Thymus (tissue), 11 donors: Measurements from ENCODE around the gene RRBP1. TPM values are rescaled to one million over a fixed set of nuclear protein-coding genes. Genes with fewer than 3 reads are reported as not detected.

Source experiments
- DNase-seq, 9 donors: peaks; one replicate each; pipeline ENCODE4 v3.0.0-alpha.2; 2013; ENCODE audit warnings: low spot score in 9 of 9, low read depth in 6 of 9, missing footprints in 1 of 9
- H3K27ac ChIP-seq, 2 donors: one replicate each; pipeline ENCODE4 v1.5.1; 2013; ENCODE audit warnings: control low read depth in 1 of 2, low read depth in 1 of 2, low read length in 1 of 2, mild to moderate bottlenecking in 1 of 2, moderate library complexity in 1 of 2
- H3K27me3 ChIP-seq, 2 donors: one replicate each; pipeline ENCODE4 v1.5.1; 2013; ENCODE audit warnings: low read length in 1 of 2; ENCODE audit not compliant: control insufficient read depth in 2 of 2, insufficient read depth in 1 of 2
- H3K36me3 ChIP-seq, 2 donors: one replicate each; pipeline ENCODE4 v1.5.1; 2013; ENCODE audit warnings: low read length in 1 of 2, mild to moderate bottlenecking in 1 of 2, moderate library complexity in 1 of 2; ENCODE audit not compliant: control insufficient read depth in 2 of 2, insufficient read depth in 2 of 2
- H3K4me1 ChIP-seq, 2 donors: one replicate each; pipeline ENCODE4 v1.5.1; 2013; ENCODE audit warnings: low read length in 2 of 2; ENCODE audit not compliant: control insufficient read depth in 2 of 2, insufficient read depth in 2 of 2
- H3K4me3 ChIP-seq, 2 donors: one replicate each; pipeline ENCODE4 v1.5.1; 2013; ENCODE audit warnings: low read length in 2 of 2, control low read depth in 1 of 2, mild to moderate bottlenecking in 1 of 2
- H3K9me3 ChIP-seq, 2 donors: one replicate each; pipeline ENCODE4 v1.5.1; 2013; ENCODE audit warnings: low read length in 1 of 2, mild to moderate bottlenecking in 1 of 2; ENCODE audit not compliant: control insufficient read depth in 2 of 2, insufficient read depth in 1 of 2
- WGBS: extraction: QIAGEN DNeasy Blood & Tissue Kit; methylation state at CpG from one replicate; pipeline ENCODE4 v1.1.7; 2013; 5-methylcytosine and 5-hydroxymethylcytosine counted together
- polyA plus RNA-seq: library from polyadenylated mRNA; stranded (reverse); fragments of 200-250 nt; gene quantifications from one replicate; pipeline ENCODE4 v1.2.3, GENCODE V29; 2013
- total RNA-seq: library from RNA; stranded (reverse); fragments of 120-200 nt; gene quantifications from one replicate; pipeline ENCODE4 v1.2.4, GENCODE V29; 2013
- donor health status: healthy.

RRBP1 gene
- total and polyA plus RNA-seq, 2 donors, result 20.7 to 24.2 TPM

DNA sequence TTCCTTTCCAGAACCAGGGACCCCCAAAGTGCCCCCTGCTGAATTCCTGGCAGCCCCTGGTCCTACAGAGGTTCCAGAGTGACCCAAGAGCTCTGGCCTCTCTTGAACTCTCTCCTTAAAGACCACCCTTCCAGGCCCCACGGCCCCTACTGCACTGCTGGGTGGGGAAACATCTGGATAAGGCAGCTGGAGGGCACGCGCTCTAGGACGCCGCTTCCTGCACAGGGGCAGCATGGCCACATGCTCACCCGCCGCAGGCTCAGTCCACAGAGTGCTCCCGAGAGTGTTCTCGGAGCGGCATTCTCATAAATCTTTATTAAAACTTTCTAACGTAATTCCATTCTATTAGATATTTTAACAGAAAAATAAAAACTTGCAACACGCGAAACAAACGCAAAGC is 37.0 kb downstream of the RRBP1 start:
- no peaks in the 10 kb centered on the region for H3K9me3 ChIP-seq
- DNase-seq, result no peak
- WGBS, result 96% methylated on average over 14 of the region's 14 CpGs
- peaks cover 11 to 14% of the 10 kb centered on the region in 2 donors for H3K36me3 ChIP-seq
- peaks cover 7 to 44% of the 10 kb centered on the region in 2 donors for H3K4me1 ChIP-seq
- no peaks in the 10 kb centered on the region for H3K27me3 ChIP-seq
- H3K27ac ChIP-seq, result no peak overlapping the region
- no peak overlapping the region for H3K4me3 ChIP-seq

GRCh38 chr20:17644451-17644850 is 37.6 kb downstream of the RRBP1 start:
- DNase-seq, result no peak
- H3K4me1 ChIP-seq, result peaks cover 7 to 39% of the 10 kb centered on the region in 2 donors
- H3K9me3 ChIP-seq, result no peaks in the 10 kb centered on the region
- whole genome bisulfite sequencing, result 94% methylated on average over 13 of the region's 13 CpGs
- peaks cover 11 to 14% of the 10 kb centered on the region in 2 donors for H3K36me3 ChIP-seq
- no peak overlapping the region for H3K27ac ChIP-seq
- H3K27me3 ChIP-seq, result no peaks in the 10 kb centered on the region
- H3K4me3 ChIP-seq, result no peak overlapping the region

GRCh38 chr20:17643531-17644188 is 38.4 kb downstream of the RRBP1 start:
- WGBS, result 95% methylated on average over 10 of the region's 10 CpGs
- no peak for DNase-seq
- no peak overlapping the region for H3K4me3 ChIP-seq
- peaks cover 11 to 17% of the 10 kb centered on the region in 2 donors for H3K36me3 ChIP-seq
- no peaks in the 10 kb centered on the region for H3K9me3 ChIP-seq
- H3K27me3 ChIP-seq, result no peaks in the 10 kb centered on the region
- H3K27ac ChIP-seq, result no peak overlapping the region
- H3K4me1 ChIP-seq, result peaks cover under 1 to 31% of the 10 kb centered on the region in 2 donors

- no peak for DNase-seq
- peaks cover 11 to 21% of the 10 kb centered on the region in 2 donors for H3K36me3 ChIP-seq
- H3K9me3 ChIP-seq, result no peaks in the 10 kb centered on the region
- H3K27ac ChIP-seq, result no peak overlapping the region
- H3K4me1 ChIP-seq, result peaks cover 0 to 23% of the 10 kb centered on the region in 2 donors
- no peak overlapping the region for H3K4me3 ChIP-seq
- 94% methylated on average over 19 of the region's 19 CpGs for WGBS
- no peaks in the 10 kb centered on the region for H3K27me3 ChIP-seq
Observed at GRCh38 chr20:17642404-17643269, 39.4 kb downstream of the RRBP1 start.

GRCh38 chr20:17641993-17642392 is 40.0 kb downstream of the RRBP1 start:
- no peaks in the 10 kb centered on the region for H3K27me3 ChIP-seq
- H3K36me3 ChIP-seq, result peaks cover 11 to 26% of the 10 kb centered on the region in 2 donors
- H3K4me1 ChIP-seq, result peaks cover 0 to 17% of the 10 kb centered on the region in 2 donors
- WGBS, result 97% methylated on average over 11 of the region's 11 CpGs
- no peaks in the 10 kb centered on the region for H3K9me3 ChIP-seq
- DNase-seq, result no peak
- no peak overlapping the region for H3K27ac ChIP-seq
- H3K4me3 ChIP-seq, result no peak overlapping the region

DNA sequence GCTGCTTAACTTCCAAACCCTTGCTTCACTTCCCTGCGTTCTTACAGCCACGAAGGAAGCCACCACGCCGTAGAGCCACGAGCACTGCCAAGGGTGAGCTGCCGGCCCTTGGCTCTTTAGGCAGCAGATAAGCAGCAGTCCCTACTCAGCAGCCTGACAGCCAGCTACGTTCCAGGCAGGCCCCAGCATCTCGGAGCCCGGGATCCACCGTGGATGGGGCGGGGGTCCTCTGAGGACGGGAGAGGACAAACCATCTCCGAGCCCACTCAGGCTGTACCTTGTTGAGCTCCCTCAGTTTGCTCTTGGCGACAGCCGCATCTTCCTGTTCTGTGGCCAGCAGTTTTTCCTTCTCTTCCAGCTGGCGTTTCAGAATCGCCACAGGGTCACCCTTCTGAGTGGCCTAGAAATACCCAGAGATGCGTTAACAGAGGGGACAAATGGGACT is 40.5 kb downstream of the RRBP1 start:
- Histone ChIP-seq H3K4me1 (peaks cover 0 to 16% of the 10 kb centered on the region in 2 donors), H3K36me3 (peaks cover 11 to 30% of the 10 kb centered on the region in 2 donors), H3K9me3 (no peaks in the 10 kb centered on the region), H3K4me3 (no peak overlapping the region), H3K27ac (no peak overlapping the region), H3K27me3 (no peaks in the 10 kb centered on the region)
- WGBS, result 98% methylated on average over 18 of the region's 18 CpGs
- no peak for DNase-seq

GRCh38 chr20:17640875-17641378 is 41.1 kb downstream of the RRBP1 start:
- no peak overlapping the region for H3K27ac ChIP-seq
- DNase-seq, result no peak
- H3K4me3 ChIP-seq, result no peak overlapping the region
- no peaks in the 10 kb centered on the region for H3K27me3 ChIP-seq
- H3K36me3 ChIP-seq, result peaks cover 11 to 36% of the 10 kb centered on the region in 2 donors
- peaks cover 1 to 18% of the 10 kb centered on the region in 2 donors for H3K4me1 ChIP-seq
- WGBS, result 98% methylated on average over 14 of the region's 14 CpGs
- H3K9me3 ChIP-seq, result no peaks in the 10 kb centered on the region

GRCh38 chr20:17640146-17640874 is 41.7 kb downstream of the RRBP1 start:
- Histone ChIP-seq H3K27me3 (no peaks in the 10 kb centered on the region), H3K4me3 (no peak overlapping the region), H3K9me3 (no peaks in the 10 kb centered on the region), H3K36me3 (peaks cover 11 to 40% of the 10 kb centered on the region in 2 donors), H3K27ac (no peak overlapping the region), H3K4me1 (peaks cover 4 to 24% of the 10 kb centered on the region in 2 donors)
- DNase-seq, result no peak
- WGBS, result 97% methylated on average over 12 of the region's 12 CpGs
